ENCODE measurements around the gene P4HA2. TPM values are rescaled to one million over a fixed set of nuclear protein-coding genes. Genes with fewer than 3 reads are reported as not detected.
A peak's percentile ranks its signal among the peaks of the same experiment; 100 is the strongest.

The P4HA2 gene
- total and polyA plus RNA-seq, 10 donors = 2.7 to 38.1 (median 12.9) TPM

DNA sequence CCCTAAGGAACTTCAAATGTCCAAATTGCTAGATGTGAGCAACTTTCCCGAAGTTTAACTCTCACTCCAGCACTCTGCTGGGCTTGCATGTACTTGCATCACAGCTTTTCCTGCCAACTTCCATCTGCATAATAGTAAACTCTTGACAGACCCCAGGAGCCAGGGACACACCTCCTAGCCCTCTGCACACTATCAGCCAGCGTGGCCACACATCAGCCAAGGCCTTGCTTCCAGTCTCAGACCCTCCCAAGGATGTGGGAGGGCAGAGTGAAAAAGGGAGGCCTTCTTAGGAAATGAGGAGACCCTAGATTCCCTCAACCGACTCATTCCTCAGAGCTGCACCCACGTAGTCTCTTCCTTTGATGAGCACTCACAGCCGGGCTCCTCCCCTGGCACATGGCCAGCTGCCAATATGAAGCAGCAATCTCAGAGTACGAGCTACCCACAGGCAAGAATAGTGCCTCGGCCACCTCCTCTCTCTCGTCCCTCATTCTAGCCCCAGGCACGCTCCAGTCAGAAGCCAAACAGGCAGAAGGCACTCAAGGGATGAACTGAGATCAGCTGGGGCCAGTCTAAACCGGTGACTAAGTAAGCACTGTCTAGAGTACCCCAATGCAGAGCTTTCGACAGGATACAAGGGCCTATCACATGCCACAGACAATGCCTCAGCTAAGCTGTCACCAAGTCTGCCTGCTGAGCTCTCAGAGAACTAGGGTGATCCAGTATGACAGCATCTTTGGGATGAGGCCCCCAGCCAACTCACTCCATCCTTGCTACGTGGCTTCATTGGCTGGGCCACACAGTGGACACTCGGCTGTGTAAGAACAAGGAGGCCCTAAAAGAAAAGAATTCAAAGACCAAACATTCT lies 2.3 kb downstream of the P4HA2 start:
- peaks cover 4 to 69% (median 31%) of the 10 kb centered on the region in 6 donors for H3K4me1 ChIP-seq
- H3K4me3 ChIP-seq = no peak overlapping the region
- DNase-seq = peak; percentile 72
- WGBS, 5 donors = 63 to 67% (median 64%) methylated on average over 12 to 13 of the region's 13 CpGs
- H3K9me3 ChIP-seq = no peaks in the 10 kb centered on the region
- TF ChIP-seq, protein P1, sequence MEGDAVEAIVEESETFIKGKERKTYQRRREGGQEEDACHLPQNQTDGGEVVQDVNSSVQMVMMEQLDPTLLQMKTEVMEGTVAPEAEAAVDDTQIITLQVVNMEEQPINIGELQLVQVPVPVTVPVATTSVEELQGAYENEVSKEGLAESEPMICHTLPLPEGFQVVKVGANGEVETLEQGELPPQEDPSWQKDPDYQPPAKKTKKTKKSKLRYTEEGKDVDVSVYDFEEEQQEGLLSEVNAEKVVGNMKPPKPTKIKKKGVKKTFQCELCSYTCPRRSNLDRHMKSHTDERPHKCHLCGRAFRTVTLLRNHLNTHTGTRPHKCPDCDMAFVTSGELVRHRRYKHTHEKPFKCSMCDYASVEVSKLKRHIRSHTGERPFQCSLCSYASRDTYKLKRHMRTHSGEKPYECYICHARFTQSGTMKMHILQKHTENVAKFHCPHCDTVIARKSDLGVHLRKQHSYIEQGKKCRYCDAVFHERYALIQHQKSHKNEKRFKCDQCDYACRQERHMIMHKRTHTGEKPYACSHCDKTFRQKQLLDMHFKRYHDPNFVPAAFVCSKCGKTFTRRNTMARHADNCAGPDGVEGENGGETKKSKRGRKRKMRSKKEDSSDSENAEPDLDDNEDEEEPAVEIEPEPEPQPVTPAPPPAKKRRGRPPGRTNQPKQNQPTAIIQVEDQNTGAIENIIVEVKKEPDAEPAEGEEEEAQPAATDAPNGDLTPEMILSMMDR (IDR thresholded peaks at IDR 0.05 in 8 of 11, conservative IDR thresholded peaks at IDR 0.05 in 3 of 11) = no peak
- TF ChIP-seq POLR2AphosphoS5 (IDR thresholded peaks at IDR 0.05) (peak in 1 of 3 donors; percentile 45), POLR2A (IDR thresholded peaks at IDR 0.05) (no peak)
- H3K27ac ChIP-seq = peak overlapping the region in 6 of 8 donors; percentile 40 to 85 (median 48)
- no peaks in the 10 kb centered on the region for H3K36me3 ChIP-seq
- intact Hi-C loops (cut with DNase I; ENCODE audit: low total_unique reads) = no loop called here
- H3K27me3 ChIP-seq (replicated peaks in 1 of 7) = peaks cover 0 to 29% (median 11%) of the 10 kb centered on the region in 7 donors

DNA sequence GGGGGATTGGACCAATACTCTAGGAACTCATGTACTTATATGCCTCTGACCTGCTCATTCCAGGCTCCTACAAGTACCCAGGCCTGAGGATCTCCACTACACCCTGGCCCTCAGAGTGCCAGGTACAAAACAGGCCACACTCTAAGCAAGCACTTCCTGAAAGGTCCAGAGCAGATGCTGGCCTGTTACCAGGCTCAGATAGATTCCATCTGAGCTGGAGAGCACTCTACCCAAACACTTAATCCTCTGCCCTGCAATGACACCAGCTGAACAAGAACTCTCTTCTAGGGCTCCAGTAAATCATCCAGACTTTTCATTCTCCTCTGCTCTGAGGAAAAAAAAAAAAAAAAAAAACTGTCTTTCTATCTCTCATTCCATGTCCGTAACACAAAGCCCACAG lies 2.9 kb downstream of the P4HA2 start:
- Histone ChIP-seq H3K9me3 (no peaks in the 10 kb centered on the region), H3K36me3 (no peaks in the 10 kb centered on the region), H3K27ac (peak overlapping the region in 4 of 8 donors; percentile 33 to 85 (median 52)), H3K27me3 (replicated peaks in 1 of 7) (peaks cover 0 to 29% (median 11%) of the 10 kb centered on the region in 7 donors), H3K4me3 (no peak overlapping the region), H3K4me1 (peaks cover 4 to 62% (median 30%) of the 10 kb centered on the region in 6 donors)
- WGBS, 5 donors = 62 to 88% (median 82%) methylated on average over 1 of the region's 1 CpG
- no peak for TF ChIP-seq POLR2A (IDR thresholded peaks at IDR 0.05)
- TF ChIP-seq, protein P1 (IDR thresholded peaks at IDR 0.05 in 8 of 11, conservative IDR thresholded peaks at IDR 0.05 in 3 of 11) = no peak
- no peak for TF ChIP-seq POLR2AphosphoS5 (IDR thresholded peaks at IDR 0.05)
- intact Hi-C loops (cut with DNase I; ENCODE audit: low total_unique reads) = no loop called here
- DNase-seq = peak; percentile 6

DNA sequence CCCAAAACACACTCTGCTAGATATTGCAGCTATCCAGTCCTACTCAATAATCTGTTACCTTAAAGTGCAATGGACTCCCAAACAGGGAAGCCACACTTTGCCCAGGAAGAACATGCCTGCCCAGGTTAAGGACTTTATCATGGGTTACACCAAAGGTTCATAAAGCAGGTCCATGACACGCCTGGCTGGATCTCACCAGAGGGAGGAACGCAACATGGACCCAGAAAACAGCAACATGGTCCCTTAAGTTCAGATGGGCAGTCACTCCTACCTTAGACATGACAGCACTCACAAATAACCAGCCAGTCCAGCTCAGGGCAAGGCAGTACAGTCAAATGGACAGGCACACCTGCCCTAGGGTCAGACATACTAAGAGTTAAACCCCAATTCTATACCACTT lies 3.8 kb downstream of the P4HA2 start:
- H3K4me3 ChIP-seq = no peak overlapping the region
- TF ChIP-seq POLR2A (IDR thresholded peaks at IDR 0.05) = no peak
- TF ChIP-seq, protein P1 (IDR thresholded peaks at IDR 0.05 in 8 of 11, conservative IDR thresholded peaks at IDR 0.05 in 3 of 11) = no peak
- TF ChIP-seq POLR2AphosphoS5 (IDR thresholded peaks at IDR 0.05) = no peak
- no peaks in the 10 kb centered on the region for H3K9me3 ChIP-seq
- peaks cover 4 to 54% (median 26%) of the 10 kb centered on the region in 6 donors for H3K4me1 ChIP-seq
- peak; percentile 28 for DNase-seq
- peaks cover 0 to 27% (median 11%) of the 10 kb centered on the region in 7 donors for H3K27me3 ChIP-seq (replicated peaks in 1 of 7)
- WGBS, 5 donors = 87 to 98% (median 95%) methylated on average over 2 of the region's 2 CpGs; no CpG with 5 or more reads in 1 of the 5 donors
- intact Hi-C loops (cut with DNase I; ENCODE audit: low total_unique reads) = no loop called here
- no peaks in the 10 kb centered on the region for H3K36me3 ChIP-seq
- H3K27ac ChIP-seq = peak overlapping the region in 2 of 8 donors; percentile 33 to 85

DNA sequence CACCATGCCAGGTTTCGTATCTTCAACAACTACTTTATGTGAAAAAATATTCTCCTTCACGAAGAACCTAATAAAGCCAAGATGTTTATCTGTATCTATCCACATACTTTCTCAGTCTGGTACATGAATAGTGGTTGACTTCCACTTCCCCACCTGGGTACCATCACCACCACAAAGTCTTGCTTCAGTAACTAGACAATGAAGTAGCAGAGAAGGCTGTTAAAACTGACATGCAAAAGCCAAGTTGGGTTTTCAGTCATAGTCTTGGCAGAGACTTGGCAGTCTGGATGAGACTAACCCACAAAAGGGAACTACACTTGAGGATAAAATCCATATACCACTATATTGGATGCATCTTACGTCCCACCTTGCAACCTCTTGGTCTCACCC lies 5.0 kb downstream of the P4HA2 start:
- Histone ChIP-seq H3K4me1 (peaks cover 4 to 42% (median 19%) of the 10 kb centered on the region in 6 donors), H3K27me3 (replicated peaks in 1 of 7) (peaks cover 0 to 14% (median 4%) of the 10 kb centered on the region in 7 donors), H3K36me3 (peaks cover 0 to 11% (median 0%) of the 10 kb centered on the region in 6 donors), H3K27ac (no peak overlapping the region), H3K4me3 (no peak overlapping the region), H3K9me3 (no peaks in the 10 kb centered on the region)
- 64 to 80% (median 77%) methylated on average over 3 of the region's 3 CpGs for WGBS, 5 donors
- no peak for TF ChIP-seq POLR2A (IDR thresholded peaks at IDR 0.05)
- no peak for TF ChIP-seq POLR2AphosphoS5 (IDR thresholded peaks at IDR 0.05)
- TF ChIP-seq, protein P1 (IDR thresholded peaks at IDR 0.05 in 8 of 11, conservative IDR thresholded peaks at IDR 0.05 in 3 of 11) = no peak
- DNase-seq = peak; percentile 12
- intact Hi-C loops (cut with DNase I; ENCODE audit: low total_unique reads) = no loop called here
